CD4-positive, alpha-beta T cell treated with Interleukin-17A for 4 hours (primary cell): ENCODE measurements around the gene IL22.

Experiments
- DNase-seq: peaks from one replicate; pipeline ENCODE4 v3.0.0-alpha.2; 2020; ENCODE audit warnings: mixed read lengths

IL22 gene, protein sequence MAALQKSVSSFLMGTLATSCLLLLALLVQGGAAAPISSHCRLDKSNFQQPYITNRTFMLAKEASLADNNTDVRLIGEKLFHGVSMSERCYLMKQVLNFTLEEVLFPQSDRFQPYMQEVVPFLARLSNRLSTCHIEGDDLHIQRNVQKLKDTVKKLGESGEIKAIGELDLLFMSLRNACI

GRCh38 chr12:68253504-68253903 is at the start of gene IL22:
Gene IL22, minus strand, starts transcription at chr12:68253604. Its CDS starts 156 bp downstream, at chr12:68253448.
- DNase-seq = no peak

- DNase-seq = no peak
These were observed 44.5 kb upstream of the IL22 start for GRCh38 chr12:68297929-68298328.

DNA sequence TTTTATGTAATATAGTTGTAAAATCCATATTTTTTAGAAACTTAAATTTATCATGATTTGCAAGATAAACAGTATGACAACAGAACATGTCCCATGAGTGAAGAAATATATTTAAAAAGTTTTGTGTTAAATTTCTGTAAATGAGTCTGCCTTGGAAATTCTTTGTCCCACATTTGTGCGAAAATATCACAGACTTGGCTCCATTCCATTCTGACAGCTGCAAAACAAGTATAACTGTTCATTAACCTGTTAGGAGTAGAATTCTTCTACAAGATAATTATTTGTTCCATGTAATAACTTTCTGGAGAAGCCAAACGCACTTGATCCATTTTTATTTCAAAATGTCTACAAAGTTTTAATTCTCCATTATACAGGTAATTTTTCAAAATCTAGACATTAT is 40.8 kb upstream of the IL22 start:
- DNase-seq = no peak

- DNase-seq = no peak
These were observed 39.9 kb upstream of the IL22 start for GRCh38 chr12:68293347-68293746.

- DNase-seq = no peak
These were observed 38.9 kb upstream of the IL22 start for GRCh38 chr12:68292151-68292943.

- no peak for DNase-seq
These were observed 38.1 kb upstream of the IL22 start for GRCh38 chr12:68291396-68292036.

DNA sequence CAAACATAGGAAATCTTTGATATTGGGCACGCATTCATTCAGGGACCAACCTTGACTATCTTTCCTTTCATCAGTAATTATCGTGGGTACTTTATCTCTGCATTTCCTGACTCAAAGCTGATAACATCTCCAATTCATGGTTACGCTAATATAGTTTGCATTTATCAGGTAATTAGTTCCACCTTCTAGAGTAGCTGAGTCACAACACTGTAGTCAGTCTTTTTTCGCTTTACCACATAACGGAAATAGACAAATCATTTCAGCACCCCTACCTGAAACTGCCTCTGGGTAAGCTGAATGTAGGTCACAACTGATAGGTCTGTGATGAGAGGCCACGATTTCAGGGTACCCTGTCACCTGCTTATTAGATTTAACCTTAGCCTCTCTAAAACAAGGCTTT is 36.7 kb upstream of the IL22 start:
- DNase-seq = peak; percentile 32

DNA sequence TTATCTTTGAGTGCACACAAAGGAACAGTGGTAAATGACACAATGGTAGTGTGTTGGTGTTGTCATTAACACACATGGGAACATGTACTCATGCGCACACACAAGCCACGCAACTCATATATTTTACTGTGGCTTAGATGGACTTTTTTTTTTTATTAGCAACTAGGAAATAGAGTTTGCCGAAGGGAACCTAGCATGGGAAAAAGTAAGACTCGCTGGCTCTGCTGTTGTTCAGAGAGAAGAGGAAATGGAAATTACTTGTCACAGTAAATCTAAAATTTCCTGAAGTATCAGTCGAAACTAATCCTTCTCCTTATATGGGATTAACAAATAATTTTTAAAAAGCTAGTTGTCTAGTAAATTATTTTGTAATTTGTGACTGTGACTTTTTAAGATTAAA is 33.7 kb upstream of the IL22 start:
- DNase-seq = no peak

DNA sequence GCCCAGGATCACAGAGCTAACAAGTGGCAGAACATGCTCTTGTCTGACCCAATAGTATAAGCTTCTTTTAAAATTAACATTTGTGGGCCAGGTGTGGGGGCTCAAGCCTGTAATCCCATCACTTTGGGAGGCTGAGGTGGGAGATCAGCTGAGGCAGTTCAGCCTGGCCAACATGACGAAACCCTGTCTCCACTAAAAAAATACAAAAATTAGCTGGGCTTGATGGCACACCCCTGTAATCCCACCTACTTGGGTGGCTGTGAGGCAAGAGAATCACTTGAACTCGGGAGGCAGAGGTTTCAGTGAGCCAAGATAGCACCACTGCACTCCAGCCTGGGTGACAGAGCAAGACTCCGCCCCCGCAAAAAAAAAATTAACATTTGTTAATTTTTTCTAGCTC is 33.0 kb upstream of the IL22 start:
- DNase-seq = no peak

GRCh38 chr12:68285541-68285940 is 32.1 kb upstream of the IL22 start:
- DNase-seq = no peak

GRCh38 chr12:68281322-68282077 is 28.1 kb upstream of the IL22 start:
- no peak for DNase-seq

DNA sequence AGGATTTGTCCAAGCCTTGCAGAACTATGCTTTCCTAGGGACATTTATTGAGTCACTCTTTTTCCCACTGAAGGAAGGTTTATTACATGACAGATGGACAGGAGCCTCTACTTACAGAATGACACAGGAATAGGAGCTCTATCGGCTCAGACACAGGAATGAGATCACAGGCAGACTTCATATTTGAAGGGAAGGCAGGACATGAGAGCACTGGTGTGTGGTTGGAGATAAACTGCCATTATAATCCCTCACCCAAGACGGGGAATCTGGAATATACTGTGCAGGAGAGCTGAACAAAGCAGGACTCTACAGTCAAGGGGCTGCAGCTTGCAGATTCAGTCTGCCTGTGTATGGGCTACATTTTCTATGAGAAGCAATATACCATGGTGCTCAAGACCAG is 26.8 kb upstream of the IL22 start:
- DNase-seq = no peak

GRCh38 chr12:68279227-68280054 is 26.0 kb upstream of the IL22 start:
- no peak for DNase-seq

DNA sequence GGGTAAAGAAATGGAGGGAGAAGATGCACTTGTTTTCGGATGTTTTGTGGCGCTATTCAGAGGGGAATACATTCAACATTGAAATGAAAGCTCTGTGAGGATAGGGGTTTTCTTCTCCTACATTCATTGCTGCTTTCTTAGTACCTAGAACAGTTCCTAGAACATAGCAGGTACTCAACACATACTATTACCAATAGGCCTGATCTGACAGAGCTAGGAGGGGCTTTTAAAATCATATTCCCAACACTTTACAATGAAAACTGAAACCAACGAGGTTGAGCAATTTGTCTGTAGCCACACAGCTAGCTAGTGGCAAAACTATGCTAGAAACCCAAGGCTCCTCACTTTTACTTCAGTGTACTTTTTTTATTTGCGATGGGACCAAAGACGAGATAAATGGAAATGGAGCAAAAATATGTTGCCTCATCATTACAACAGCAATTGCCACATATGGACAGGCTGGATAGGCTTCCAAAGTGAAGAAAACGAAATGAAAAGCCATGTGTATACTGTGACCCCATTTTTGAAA is 23.1 kb upstream of the IL22 start:
- DNase-seq = no peak

DNA sequence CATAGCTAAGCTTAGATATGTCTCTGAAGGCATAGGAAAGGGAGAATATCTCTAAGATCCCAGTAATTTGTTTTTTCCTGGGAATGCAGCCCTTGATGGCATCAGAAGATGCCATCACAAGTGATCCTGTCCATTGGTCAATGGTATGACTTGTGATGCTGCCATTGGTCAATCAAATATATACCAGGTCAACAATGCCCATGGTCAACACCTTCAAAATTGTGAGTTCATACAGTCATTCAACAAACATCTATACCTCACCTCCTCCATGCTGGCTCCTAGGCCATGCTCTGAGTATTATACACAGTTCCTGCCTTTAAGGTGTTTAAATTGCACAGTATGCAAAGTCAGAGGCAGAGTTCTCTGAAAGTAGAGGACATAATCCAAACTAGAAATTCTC is 19.3 kb upstream of the IL22 start:
- DNase-seq = no peak

- DNase-seq = no peak
These were observed 17.9 kb upstream of the IL22 start for GRCh38 chr12:68271346-68271745.

GRCh38 chr12:68270358-68270757 is 17.0 kb upstream of the IL22 start:
- no peak for DNase-seq

DNA sequence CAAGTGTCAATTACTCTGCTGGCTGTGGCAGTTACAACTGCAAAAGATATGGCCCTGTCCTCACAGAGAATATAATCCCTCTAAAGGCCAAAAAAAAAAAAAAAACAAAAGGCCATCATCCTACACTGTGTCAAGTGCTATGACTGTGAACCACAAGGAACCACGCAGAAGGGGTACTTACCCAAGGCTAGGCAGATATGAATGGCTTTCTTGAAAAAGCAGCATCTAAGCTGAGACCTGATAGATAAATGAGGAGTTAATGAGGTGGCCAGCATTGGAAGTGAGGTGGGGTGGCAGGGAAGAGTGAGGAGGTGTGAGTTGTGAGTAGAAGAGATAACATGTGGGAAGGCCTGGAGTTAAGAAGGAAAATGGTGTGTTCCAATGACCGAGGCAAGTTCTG is 16.4 kb upstream of the IL22 start:
- DNase-seq = no peak

GRCh38 chr12:68268967-68269366 is 15.6 kb upstream of the IL22 start:
- no peak for DNase-seq

DNA sequence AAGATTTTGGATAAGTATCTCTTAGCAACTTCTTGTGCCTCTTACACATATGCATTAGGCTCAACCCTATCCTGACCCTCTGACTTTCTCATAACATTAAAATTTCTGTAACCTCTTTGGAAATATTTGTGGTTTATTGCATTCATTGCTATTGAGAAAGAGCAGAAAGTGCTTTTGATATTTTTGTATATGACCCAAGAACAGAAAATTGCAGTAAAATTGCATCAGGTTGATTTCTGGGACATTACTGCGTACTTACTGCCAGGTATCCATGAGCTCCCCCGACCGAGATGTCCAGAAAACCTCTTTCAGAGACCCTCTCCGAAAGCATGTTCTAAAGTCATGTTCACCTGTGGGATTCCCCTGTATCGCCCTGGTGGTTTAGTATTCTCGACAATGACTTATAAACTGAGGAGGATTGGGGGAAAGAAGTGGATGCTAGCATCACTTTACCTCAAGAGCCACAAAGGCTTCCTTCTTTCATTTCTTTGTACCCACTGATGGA is 14.5 kb upstream of the IL22 start:
- no peak for DNase-seq

- no peak for DNase-seq
These were observed 11.5 kb upstream of the IL22 start for GRCh38 chr12:68264857-68265256.
